ENCODE data around the gene CASTOR1. TPM values are rescaled to one million over a fixed set of nuclear protein-coding genes. Genes with fewer than 3 reads are reported as not detected.

CASTOR1 gene
- total RNA-seq, 4 donors from 2014 or later: 16.5 to 36.0 (median 27.7) TPM

DNA sequence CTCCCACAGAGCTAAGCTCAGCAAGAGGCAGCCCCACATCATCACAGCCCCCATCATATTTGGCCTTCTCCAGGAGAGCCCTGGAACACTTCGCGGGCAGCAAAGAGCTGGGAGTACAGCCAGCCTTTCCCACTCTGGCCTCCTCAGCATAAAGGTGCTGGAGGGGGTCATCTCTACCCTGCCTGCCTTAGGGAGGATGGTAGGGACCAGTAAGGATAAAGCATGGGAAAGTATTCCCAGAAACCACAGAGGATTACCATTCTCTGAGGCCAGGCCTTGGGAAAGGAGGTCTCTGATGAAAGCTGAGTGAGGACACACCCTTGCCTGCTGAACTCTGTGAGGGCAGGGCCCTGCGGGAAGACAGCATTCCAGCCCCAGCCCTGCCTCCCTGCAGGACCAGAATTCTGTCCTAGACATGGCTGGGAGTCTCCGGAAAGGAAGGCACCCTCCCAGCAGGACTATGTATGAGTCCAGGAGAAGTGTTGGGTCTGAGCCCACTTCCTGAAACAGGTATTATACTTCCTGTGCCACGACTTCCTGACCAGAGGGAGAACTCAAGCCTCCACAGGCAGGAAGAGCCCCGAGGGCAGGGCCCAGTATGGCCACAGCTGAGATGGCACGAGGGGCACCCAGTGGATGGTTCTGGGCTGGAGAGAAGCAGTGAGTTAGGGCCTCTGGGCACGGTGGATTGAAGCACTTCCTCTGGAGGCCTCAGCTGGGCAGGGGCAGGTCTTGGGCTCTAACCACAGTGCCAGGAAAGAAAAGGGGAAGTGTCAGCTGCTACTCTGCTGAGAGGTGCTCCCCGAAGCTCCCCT, 12.9 kb upstream of the CASTOR1 start:
- no peak overlapping the region for H3K4me3 ChIP-seq (replicated peaks in 1 of 3)
- TF ChIP-seq POLR2A (IDR thresholded peaks at IDR 0.05): no peak
- TF ChIP-seq, protein P1, sequence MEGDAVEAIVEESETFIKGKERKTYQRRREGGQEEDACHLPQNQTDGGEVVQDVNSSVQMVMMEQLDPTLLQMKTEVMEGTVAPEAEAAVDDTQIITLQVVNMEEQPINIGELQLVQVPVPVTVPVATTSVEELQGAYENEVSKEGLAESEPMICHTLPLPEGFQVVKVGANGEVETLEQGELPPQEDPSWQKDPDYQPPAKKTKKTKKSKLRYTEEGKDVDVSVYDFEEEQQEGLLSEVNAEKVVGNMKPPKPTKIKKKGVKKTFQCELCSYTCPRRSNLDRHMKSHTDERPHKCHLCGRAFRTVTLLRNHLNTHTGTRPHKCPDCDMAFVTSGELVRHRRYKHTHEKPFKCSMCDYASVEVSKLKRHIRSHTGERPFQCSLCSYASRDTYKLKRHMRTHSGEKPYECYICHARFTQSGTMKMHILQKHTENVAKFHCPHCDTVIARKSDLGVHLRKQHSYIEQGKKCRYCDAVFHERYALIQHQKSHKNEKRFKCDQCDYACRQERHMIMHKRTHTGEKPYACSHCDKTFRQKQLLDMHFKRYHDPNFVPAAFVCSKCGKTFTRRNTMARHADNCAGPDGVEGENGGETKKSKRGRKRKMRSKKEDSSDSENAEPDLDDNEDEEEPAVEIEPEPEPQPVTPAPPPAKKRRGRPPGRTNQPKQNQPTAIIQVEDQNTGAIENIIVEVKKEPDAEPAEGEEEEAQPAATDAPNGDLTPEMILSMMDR (IDR thresholded peaks at IDR 0.05): no peak
- peak in 1 of 2 donors; percentile 52 for DNase-seq
- H3K27me3 ChIP-seq: no peaks in the 10 kb centered on the region
- H3K9me3 ChIP-seq: no peaks in the 10 kb centered on the region
- 41 to 42% methylated on average over 6 to 9 of the region's 9 CpGs for WGBS, 2 donors
- H3K4me1 ChIP-seq: peaks cover 86 to 100% of the 10 kb centered on the region in 2 donors
- H3K36me3 ChIP-seq: peaks cover 0 to 5% of the 10 kb centered on the region in 2 donors
- peak overlapping the region; percentile 75 to 87 (median 84) for H3K27ac ChIP-seq
- intact Hi-C loops (cut with DNase I): no loop called here

DNA sequence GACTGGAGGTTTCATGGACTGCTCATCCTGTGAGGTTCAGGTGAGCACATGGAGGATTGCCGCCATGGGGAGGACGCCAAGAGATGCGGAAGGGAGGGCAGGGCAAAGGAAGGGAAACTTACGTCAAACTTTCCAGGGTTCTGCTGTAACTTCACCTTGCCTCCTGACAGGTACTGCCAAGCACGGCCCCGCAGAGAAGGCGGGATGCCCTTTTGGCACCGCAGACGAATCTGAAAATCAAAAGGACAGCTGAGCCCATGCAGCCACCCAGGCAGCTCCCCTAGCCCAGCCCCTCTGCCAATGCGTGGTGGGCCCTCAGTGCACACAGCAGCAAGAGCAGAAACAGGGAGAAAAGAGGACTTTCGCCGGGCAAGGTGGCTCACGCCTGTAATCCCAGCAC, 10.0 kb upstream of the CASTOR1 start:
- intact Hi-C loops (cut with DNase I): no loop called here
- no peak overlapping the region for H3K4me3 ChIP-seq (replicated peaks in 1 of 3)
- H3K27me3 ChIP-seq: no peaks in the 10 kb centered on the region
- H3K27ac ChIP-seq: peak overlapping the region; percentile 84 to 88 (median 87)
- H3K9me3 ChIP-seq: no peaks in the 10 kb centered on the region
- peaks cover 11 to 15% of the 10 kb centered on the region in 2 donors for H3K36me3 ChIP-seq
- peaks cover 75 to 93% of the 10 kb centered on the region in 2 donors for H3K4me1 ChIP-seq
- no peak for DNase-seq
- TF ChIP-seq POLR2A (IDR thresholded peaks at IDR 0.05): no peak
- TF ChIP-seq, protein P1 (IDR thresholded peaks at IDR 0.05): no peak
- WGBS, 2 donors: 90 to 96% methylated on average over 12 to 13 of the region's 13 CpGs

DNA sequence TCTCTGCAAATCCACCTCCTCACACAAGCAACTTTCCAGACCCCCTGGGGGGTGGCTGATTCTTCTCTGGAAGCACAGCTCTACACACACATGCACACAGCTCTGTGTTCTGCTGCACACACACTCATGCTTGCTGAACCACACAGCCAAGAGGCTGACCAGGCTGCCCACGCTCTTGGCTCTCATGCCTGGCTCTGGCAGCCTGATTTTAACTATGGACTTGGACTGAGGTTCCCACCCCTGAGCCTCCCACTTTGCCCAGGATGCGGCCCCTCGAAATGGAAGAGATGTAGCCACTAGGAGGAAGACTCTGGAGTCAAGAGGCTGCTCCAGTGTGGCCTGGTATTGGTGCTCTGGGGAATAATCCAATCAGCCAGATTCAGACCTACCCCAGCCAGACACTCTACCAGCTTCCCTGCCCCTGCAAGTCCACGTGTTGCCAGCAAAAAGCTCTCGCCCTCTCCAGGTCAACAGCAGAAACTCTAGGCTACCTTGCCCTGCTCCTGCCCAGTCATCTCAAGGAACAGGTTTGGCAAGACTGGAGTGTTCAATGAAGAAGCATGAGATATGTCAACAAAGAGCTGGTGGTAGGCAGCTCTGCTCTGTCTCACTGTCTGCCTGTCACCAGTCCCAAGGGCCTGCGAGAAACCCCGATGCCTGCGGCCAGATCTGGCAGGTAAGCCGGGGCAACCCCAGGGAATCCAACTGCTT, 8.8 kb upstream of the CASTOR1 start:
- H3K27ac ChIP-seq: peak overlapping the region; percentile 84 to 88 (median 87)
- H3K36me3 ChIP-seq: peaks cover 22 to 27% of the 10 kb centered on the region in 2 donors
- no peaks in the 10 kb centered on the region for H3K9me3 ChIP-seq
- peak; percentile 90 to 92 for DNase-seq
- H3K4me1 ChIP-seq: peaks cover 63 to 82% of the 10 kb centered on the region in 2 donors
- no peak overlapping the region for H3K4me3 ChIP-seq (replicated peaks in 1 of 3)
- TF ChIP-seq POLR2A (IDR thresholded peaks at IDR 0.05): no peak
- TF ChIP-seq, protein P1 (IDR thresholded peaks at IDR 0.05): peak in 4 of 6 experiments; percentile 21 to 49 (median 31)
- no peaks in the 10 kb centered on the region for H3K27me3 ChIP-seq
- 14 to 38% methylated on average over 8 to 9 of the region's 9 CpGs for WGBS, 2 donors
- intact Hi-C loops (cut with DNase I): no loop called here

DNA sequence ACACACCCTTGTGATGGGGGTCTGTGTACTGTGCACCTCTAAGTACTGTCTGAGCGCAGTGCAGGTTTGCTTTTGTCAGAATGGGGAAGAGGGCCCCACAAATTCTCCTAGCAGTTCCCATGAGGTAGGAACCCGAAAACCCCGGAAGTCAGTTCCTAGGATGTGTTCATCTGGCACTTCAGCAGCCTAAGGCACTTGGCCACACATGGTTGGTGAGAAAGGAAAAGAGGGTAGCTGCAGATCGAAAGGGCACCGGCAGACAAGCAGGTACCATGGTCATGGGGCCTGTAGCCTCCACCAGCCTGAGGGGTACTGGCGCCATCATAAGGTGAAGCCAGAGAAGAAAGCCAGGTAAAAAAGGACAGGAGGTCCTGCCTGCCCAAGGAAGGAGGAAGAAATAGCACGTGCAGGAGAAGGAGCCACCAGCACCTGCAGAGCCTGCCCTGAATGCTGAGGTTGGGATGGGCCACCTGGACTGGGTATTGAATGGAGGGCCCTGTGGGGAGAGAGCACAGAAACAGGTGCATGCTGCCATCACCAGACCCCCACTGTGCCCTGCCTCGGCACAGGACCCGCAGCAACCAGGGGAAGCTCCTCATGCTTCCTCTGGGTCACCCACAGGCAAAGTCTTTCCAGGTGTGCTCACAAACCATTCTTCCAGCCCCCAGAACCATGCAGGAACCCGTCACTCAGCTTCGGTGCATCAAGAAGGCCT, 8.1 kb upstream of the CASTOR1 start:
- peak; percentile 69 to 71 for DNase-seq
- no peaks in the 10 kb centered on the region for H3K9me3 ChIP-seq
- intact Hi-C loops (cut with DNase I): no loop called here
- H3K4me1 ChIP-seq: peaks cover 56 to 75% of the 10 kb centered on the region in 2 donors
- H3K36me3 ChIP-seq: peaks cover 29 to 32% of the 10 kb centered on the region in 2 donors
- H3K4me3 ChIP-seq (replicated peaks in 1 of 3): no peak overlapping the region
- WGBS, 2 donors: 49 to 56% methylated on average over 11 of the region's 11 CpGs
- no peak for TF ChIP-seq POLR2A (IDR thresholded peaks at IDR 0.05)
- TF ChIP-seq, protein P1 (IDR thresholded peaks at IDR 0.05): no peak
- H3K27me3 ChIP-seq: no peaks in the 10 kb centered on the region
- peak overlapping the region; percentile 84 to 88 (median 87) for H3K27ac ChIP-seq

Measured in thyroid gland (tissue), 4 donors.